HG03460 (cell line): ENCODE measurements around the gene ANKRD34B.

Experiments used
- ATAC-seq: cut with Tn5 transposase; IDR thresholded peaks from one replicate; pipeline ENCODE4 v1.9.1; 2021; ENCODE audit not compliant: unreplicated experiment

Gene ANKRD34B

GRCh38 chr5:80573062-80573461 lies 3.0 kb upstream of the ANKRD34B start:
- no peak for ATAC-seq

- no peak for ATAC-seq
These were observed 757 bp downstream of the ANKRD34B start for GRCh38 chr5:80569086-80569960.

GRCh38 chr5:80568251-80568650 lies 1.8 kb downstream of the ANKRD34B start:
- no peak for ATAC-seq

GRCh38 chr5:80566711-80567259 lies 3.3 kb downstream of the ANKRD34B start:
- ATAC-seq = no peak

- no peak for ATAC-seq
These were observed 4.8 kb downstream of the ANKRD34B start for GRCh38 chr5:80565330-80565729.

- no peak for ATAC-seq
These were observed 10.8 kb downstream of the ANKRD34B start for GRCh38 chr5:80559244-80559643.

GRCh38 chr5:80555099-80555498 lies 15.0 kb downstream of the ANKRD34B start:
- ATAC-seq = no peak

- ATAC-seq = no peak
These were observed 15.4 kb downstream of the ANKRD34B start for GRCh38 chr5:80554646-80555045.

- ATAC-seq = no peak
These were observed 28.7 kb downstream of the ANKRD34B start for GRCh38 chr5:80541392-80541791.

GRCh38 chr5:80540691-80541090 lies 29.4 kb downstream of the ANKRD34B start:
- ATAC-seq = no peak

GRCh38 chr5:80516826-80517225 lies 53.3 kb downstream of the ANKRD34B start:
- no peak for ATAC-seq

GRCh38 chr5:80509362-80509761 lies 60.7 kb downstream of the ANKRD34B start:
- ATAC-seq = no peak

- no peak for ATAC-seq
These were observed 61.2 kb downstream of the ANKRD34B start for GRCh38 chr5:80508844-80509243.

- no peak for ATAC-seq
These were observed 62.4 kb downstream of the ANKRD34B start for GRCh38 chr5:80507663-80508062.
